ENCODE results near the gene GASK1B.
A peak's percentile ranks its signal among the peaks of the same experiment; 100 is the strongest.

The GASK1B gene

DNA sequence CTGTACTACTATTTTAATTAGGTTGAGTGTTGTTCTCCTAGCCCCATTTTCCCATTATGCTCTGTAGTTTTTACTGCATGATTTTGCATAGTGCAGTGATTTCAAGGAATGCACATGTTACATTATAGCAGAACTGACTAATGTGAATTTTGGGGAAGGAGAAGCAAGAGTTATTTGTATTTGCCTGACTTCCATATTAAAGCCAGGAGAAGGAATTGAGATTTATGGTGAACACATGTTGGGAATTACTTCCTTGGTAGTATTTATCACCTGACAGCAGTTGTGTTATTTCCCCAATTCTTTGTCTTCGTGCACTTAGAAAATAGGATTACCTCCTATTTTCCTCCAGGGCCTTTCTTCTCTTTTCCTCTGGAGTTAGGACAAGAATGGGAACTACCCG, 40.6 kb upstream of the GASK1B start:
- Histone ChIP-seq H3K4me2 (ENCODE audit: low read length, poor library complexity, severe bottlenecking) (no peak overlapping the region), H3K4me1 (ENCODE audit: control insufficient read depth, insufficient read depth, low read depth, low read length) (peaks cover 2% of the 10 kb centered on the region), H2BK5ac (ENCODE audit: low read depth, low read length, poor library complexity, severe bottlenecking) (no peak overlapping the region), H2BK120ac (ENCODE audit: low read depth, low read length) (no peak overlapping the region), H3K23ac (ENCODE audit: low read length in 2 of 2) (no peak overlapping the region), H3K27ac (ENCODE audit: low read length, poor library complexity, severe bottlenecking) (no peak overlapping the region), H3K18ac (ENCODE audit: low read depth in 1 of 2, low read length in 2 of 2) (no peak overlapping the region), H4K91ac (ENCODE audit: low read length) (no peak overlapping the region), H3K9me3 (ENCODE audit: control insufficient read depth, low read length) (no peaks in the 10 kb centered on the region), H2BK12ac (ENCODE audit: low read length in 2 of 2) (no peak overlapping the region), H3K14ac (ENCODE audit: low read length in 2 of 2) (no peak overlapping the region), H2BK15ac (ENCODE audit: low read depth, poor library complexity, severe bottlenecking) (no peak overlapping the region), H3K9ac (ENCODE audit: low read length) (no peak overlapping the region), H2AFZ (ENCODE audit: low read depth, low read length) (no peak overlapping the region), H2AK5ac (ENCODE audit: low read length, severe bottlenecking) (no peak overlapping the region), H3K27me3 (ENCODE audit: control insufficient read depth in 1 of 2, insufficient read depth in 1 of 2, low read length in 2 of 2) (no peaks in the 10 kb centered on the region), H3K4me3 (ENCODE audit: insufficient read depth in 1 of 2, low read depth in 1 of 2, low read length in 2 of 2) (no peak overlapping the region), H3K36me3 (ENCODE audit: control insufficient read depth in 1 of 2, insufficient read depth in 2 of 2, low read depth in 1 of 2, low read length in 2 of 2) (peaks cover 0 to 6% of the 10 kb centered on the region in 2 experiments), H4K8ac (ENCODE audit: low read length) (no peak overlapping the region), H3K4ac (ENCODE audit: low read depth in 1 of 2, low read length in 2 of 2) (no peak overlapping the region), H3K79me1 (replicated peaks; ENCODE audit: low read length, poor library complexity, severe bottlenecking) (no peaks in the 10 kb centered on the region)
- 89% methylated on average over 2 of the region's 2 CpGs for WGBS
- no peak for DNase-seq

DNA sequence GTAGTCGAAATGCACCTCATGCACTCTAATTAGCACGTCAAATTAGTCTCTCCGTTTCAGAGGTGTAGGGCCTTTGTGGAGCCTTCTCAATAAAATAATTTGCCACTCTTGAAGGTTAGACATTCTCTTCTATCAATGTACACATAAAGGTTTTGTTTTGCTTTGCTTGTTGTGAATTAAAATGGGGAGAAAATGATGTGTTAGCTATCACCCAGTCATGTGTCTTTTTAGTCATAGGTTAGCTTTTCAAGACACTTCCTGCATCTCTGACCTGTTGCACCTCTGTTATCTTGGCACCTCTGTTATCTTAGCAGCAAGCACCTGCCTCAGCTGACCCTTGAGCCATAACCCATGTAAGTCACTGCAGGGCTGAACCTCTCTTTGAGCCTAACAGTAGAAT, 38.4 kb upstream of the GASK1B start:
- no peak overlapping the region for H4K91ac ChIP-seq (ENCODE audit: low read length)
- peaks cover 2% of the 10 kb centered on the region for H3K4me1 ChIP-seq (ENCODE audit: control insufficient read depth, insufficient read depth, low read depth, low read length)
- H2BK12ac ChIP-seq (ENCODE audit: low read length in 2 of 2): no peak overlapping the region
- H3K79me1 ChIP-seq (replicated peaks; ENCODE audit: low read length, poor library complexity, severe bottlenecking): no peaks in the 10 kb centered on the region
- 68% methylated on average over 3 of the region's 3 CpGs for WGBS
- peaks cover 0 to 2% of the 10 kb centered on the region in 2 experiments for H3K36me3 ChIP-seq (ENCODE audit: control insufficient read depth in 1 of 2, insufficient read depth in 2 of 2, low read depth in 1 of 2, low read length in 2 of 2)
- H2AFZ ChIP-seq (ENCODE audit: low read depth, low read length): no peak overlapping the region
- peak overlapping the region; percentile 10 for H3K4me2 ChIP-seq (ENCODE audit: low read length, poor library complexity, severe bottlenecking)
- no peak overlapping the region for H2BK5ac ChIP-seq (ENCODE audit: low read depth, low read length, poor library complexity, severe bottlenecking)
- H3K27ac ChIP-seq (ENCODE audit: low read length, poor library complexity, severe bottlenecking): no peak overlapping the region
- no peaks in the 10 kb centered on the region for H3K27me3 ChIP-seq (ENCODE audit: control insufficient read depth in 1 of 2, insufficient read depth in 1 of 2, low read length in 2 of 2)
- no peak overlapping the region for H2AK5ac ChIP-seq (ENCODE audit: low read length, severe bottlenecking)
- H4K8ac ChIP-seq (ENCODE audit: low read length): no peak overlapping the region
- no peak for DNase-seq
- H3K18ac ChIP-seq (ENCODE audit: low read depth in 1 of 2, low read length in 2 of 2): no peak overlapping the region
- H3K4ac ChIP-seq (ENCODE audit: low read depth in 1 of 2, low read length in 2 of 2): no peak overlapping the region
- peak overlapping the region in 1 of 2 experiments; percentile 77 for H3K4me3 ChIP-seq (ENCODE audit: insufficient read depth in 1 of 2, low read depth in 1 of 2, low read length in 2 of 2)
- no peak overlapping the region for H3K23ac ChIP-seq (ENCODE audit: low read length in 2 of 2)
- no peaks in the 10 kb centered on the region for H3K9me3 ChIP-seq (ENCODE audit: control insufficient read depth, low read length)
- no peak overlapping the region for H2BK120ac ChIP-seq (ENCODE audit: low read depth, low read length)
- no peak overlapping the region for H2BK15ac ChIP-seq (ENCODE audit: low read depth, poor library complexity, severe bottlenecking)
- H3K14ac ChIP-seq (ENCODE audit: low read length in 2 of 2): no peak overlapping the region
- peak overlapping the region; percentile 95 for H3K9ac ChIP-seq (ENCODE audit: low read length)

DNA sequence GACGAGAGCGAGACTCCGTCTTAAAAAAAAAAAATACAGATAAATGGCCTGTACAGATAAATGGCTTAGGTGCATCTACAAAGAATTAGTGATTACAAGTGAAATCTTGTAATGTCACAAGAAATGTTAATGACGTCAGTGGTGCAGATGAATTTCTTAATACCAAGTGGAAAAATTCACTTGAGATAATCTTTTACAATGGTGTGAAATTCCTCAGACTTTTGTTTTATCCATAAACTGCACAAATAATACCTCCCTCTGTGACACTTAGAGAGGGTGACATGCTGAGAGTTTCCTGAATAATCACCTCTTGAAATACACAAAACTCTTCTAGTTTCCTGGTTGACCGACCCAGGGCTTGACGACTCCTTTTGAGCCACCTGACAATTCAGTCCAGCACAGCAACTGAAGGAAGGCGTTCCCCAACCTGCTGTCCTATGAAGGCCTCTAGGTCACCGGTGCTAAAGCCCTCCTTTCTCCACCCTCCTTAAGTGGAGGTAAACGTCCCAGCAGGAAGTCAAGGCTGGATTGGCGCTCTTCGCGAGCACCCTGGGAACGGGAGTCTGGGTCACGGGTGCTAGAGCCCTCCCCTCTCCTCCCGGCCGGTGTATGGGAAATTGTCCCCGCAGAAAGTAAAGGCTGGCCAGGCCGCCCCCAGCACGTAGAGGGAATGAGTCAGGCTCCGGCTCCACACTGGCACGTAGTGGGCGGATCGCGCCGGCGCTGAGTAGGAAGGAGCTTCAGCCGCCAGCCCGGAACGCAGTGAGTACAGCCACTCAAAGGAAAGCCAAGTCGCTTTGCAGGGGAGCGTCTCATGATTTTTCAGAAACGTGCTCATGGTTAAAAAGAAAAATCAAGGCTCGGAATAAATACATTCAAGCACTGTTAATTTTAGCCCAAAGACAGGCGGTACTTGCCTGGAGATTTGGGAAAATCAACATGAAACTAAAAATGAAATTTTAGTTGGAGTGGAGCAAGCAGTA, 37.3 kb upstream of the GASK1B start, which contains the start of gene TMEM144:
Gene TMEM144, plus strand, starts transcription at position 662 of the 983 bp plus-strand sequence. CDS start 2,182 bp downstream, outside the sequence.
- Histone ChIP-seq H3K14ac (ENCODE audit: low read length in 2 of 2) (no peak within 1 kb of the TSS), H2BK120ac (ENCODE audit: low read depth, low read length) (no peak within 1 kb of the TSS), H3K4me3 (ENCODE audit: insufficient read depth in 1 of 2, low read depth in 1 of 2, low read length in 2 of 2) (peak within 1 kb of the TSS in 1 of 2 experiments; percentile 77), H3K79me1 (replicated peaks; ENCODE audit: low read length, poor library complexity, severe bottlenecking) (no peaks in the 10 kb centered on the region), H3K18ac (ENCODE audit: low read depth in 1 of 2, low read length in 2 of 2) (peak within 1 kb of the TSS; percentile 71 to 91), H3K9me3 (ENCODE audit: control insufficient read depth, low read length) (no peaks in the 10 kb centered on the region), H4K91ac (ENCODE audit: low read length) (peak within 1 kb of the TSS; percentile 23), H2AFZ (ENCODE audit: low read depth, low read length) (peak within 1 kb of the TSS; percentile 87), H3K4ac (ENCODE audit: low read depth in 1 of 2, low read length in 2 of 2) (no peak within 1 kb of the TSS), H3K4me1 (ENCODE audit: control insufficient read depth, insufficient read depth, low read depth, low read length) (peaks cover 2% of the 10 kb centered on the region), H3K36me3 (ENCODE audit: control insufficient read depth in 1 of 2, insufficient read depth in 2 of 2, low read depth in 1 of 2, low read length in 2 of 2) (no peaks in the 10 kb centered on the region), H3K23ac (ENCODE audit: low read length in 2 of 2) (no peak within 1 kb of the TSS), H3K9ac (ENCODE audit: low read length) (peak within 1 kb of the TSS; percentile 95), H4K8ac (ENCODE audit: low read length) (peak within 1 kb of the TSS; percentile 81), H2AK5ac (ENCODE audit: low read length, severe bottlenecking) (no peak within 1 kb of the TSS), H3K27me3 (ENCODE audit: control insufficient read depth in 1 of 2, insufficient read depth in 1 of 2, low read length in 2 of 2) (no peaks in the 10 kb centered on the region), H3K27ac (ENCODE audit: low read length, poor library complexity, severe bottlenecking) (peak within 1 kb of the TSS; percentile 69), H2BK12ac (ENCODE audit: low read length in 2 of 2) (peak within 1 kb of the TSS in 1 of 2 experiments; percentile 85), H2BK5ac (ENCODE audit: low read depth, low read length, poor library complexity, severe bottlenecking) (no peak within 1 kb of the TSS), H3K4me2 (ENCODE audit: low read length, poor library complexity, severe bottlenecking) (peak within 1 kb of the TSS; percentile 45), H2BK15ac (ENCODE audit: low read depth, poor library complexity, severe bottlenecking) (no peak within 1 kb of the TSS)
- peak; percentile 93 for DNase-seq
- 13% methylated on average over 31 of the region's 34 CpGs for WGBS

DNA sequence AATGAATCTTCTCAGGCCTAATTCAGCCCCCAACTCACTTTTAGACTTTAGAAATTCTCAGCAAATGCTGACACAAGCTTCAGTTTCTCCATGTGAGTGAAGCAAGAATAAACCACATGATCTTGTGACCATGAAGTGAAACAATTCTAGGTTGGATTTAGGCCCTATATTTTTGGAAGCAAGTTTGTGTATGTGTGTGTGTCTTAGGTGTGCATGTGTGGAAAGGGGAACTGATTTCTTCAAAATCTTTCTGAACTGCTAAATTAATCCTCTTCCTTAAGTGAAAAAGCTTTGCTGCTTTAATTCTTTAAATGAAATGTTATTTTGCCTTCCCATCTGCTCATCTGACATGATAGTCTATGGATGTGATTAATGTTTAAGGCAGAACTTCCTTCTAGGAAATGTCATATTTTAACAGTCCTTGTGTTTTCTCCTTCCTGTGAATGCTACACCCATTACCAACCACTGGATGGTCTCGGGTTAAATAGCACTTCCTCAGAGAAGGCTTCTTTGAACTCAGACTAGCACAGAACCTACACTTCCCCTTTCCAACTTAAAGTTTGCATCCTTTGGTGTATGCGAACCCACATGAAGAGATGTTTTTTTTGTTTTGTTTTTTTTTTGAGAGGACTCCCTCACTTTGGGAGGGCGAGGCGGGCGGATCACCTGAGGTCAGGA, 36.3 kb upstream of the GASK1B start:
- Histone ChIP-seq H3K9ac (ENCODE audit: low read length) (no peak overlapping the region), H2BK120ac (ENCODE audit: low read depth, low read length) (no peak overlapping the region), H3K14ac (ENCODE audit: low read length in 2 of 2) (no peak overlapping the region), H3K4ac (ENCODE audit: low read depth in 1 of 2, low read length in 2 of 2) (no peak overlapping the region), H2AK5ac (ENCODE audit: low read length, severe bottlenecking) (no peak overlapping the region), H4K8ac (ENCODE audit: low read length) (no peak overlapping the region), H3K23ac (ENCODE audit: low read length in 2 of 2) (no peak overlapping the region), H3K79me1 (replicated peaks; ENCODE audit: low read length, poor library complexity, severe bottlenecking) (no peaks in the 10 kb centered on the region), H3K36me3 (ENCODE audit: control insufficient read depth in 1 of 2, insufficient read depth in 2 of 2, low read depth in 1 of 2, low read length in 2 of 2) (no peaks in the 10 kb centered on the region), H4K91ac (ENCODE audit: low read length) (no peak overlapping the region), H3K27me3 (ENCODE audit: control insufficient read depth in 1 of 2, insufficient read depth in 1 of 2, low read length in 2 of 2) (no peaks in the 10 kb centered on the region), H3K9me3 (ENCODE audit: control insufficient read depth, low read length) (no peaks in the 10 kb centered on the region), H2AFZ (ENCODE audit: low read depth, low read length) (no peak overlapping the region), H3K4me3 (ENCODE audit: insufficient read depth in 1 of 2, low read depth in 1 of 2, low read length in 2 of 2) (no peak overlapping the region), H2BK5ac (ENCODE audit: low read depth, low read length, poor library complexity, severe bottlenecking) (no peak overlapping the region), H2BK12ac (ENCODE audit: low read length in 2 of 2) (no peak overlapping the region), H3K4me2 (ENCODE audit: low read length, poor library complexity, severe bottlenecking) (no peak overlapping the region), H2BK15ac (ENCODE audit: low read depth, poor library complexity, severe bottlenecking) (no peak overlapping the region), H3K4me1 (ENCODE audit: control insufficient read depth, insufficient read depth, low read depth, low read length) (peaks cover 2% of the 10 kb centered on the region), H3K27ac (ENCODE audit: low read length, poor library complexity, severe bottlenecking) (no peak overlapping the region), H3K18ac (ENCODE audit: low read depth in 1 of 2, low read length in 2 of 2) (no peak overlapping the region)
- 64% methylated on average over 2 of the region's 5 CpGs for WGBS
- peak; percentile 30 for DNase-seq

Measured in mesenchymal stem cell (in vitro differentiated cells and primary cell).